ENCODE data around the gene LAIR2.

Gene LAIR2
- total RNA-seq = 0.56 to 1.7 reads per million in 2 donors

- DNase-seq = no peak
Measured at GRCh38 chr19:54502518-54503048, at the start of gene LAIR2. LAIR2 (plus strand) TSS chr19:54502831; CDS start chr19:54502919, 88 bp downstream.

GRCh38 chr19:54453921-54454780 is 48.5 kb upstream of the LAIR2 start:
- no peak for DNase-seq

- no peak for DNase-seq
Measured at GRCh38 chr19:54454781-54455675, 47.6 kb upstream of the LAIR2 start.

DNA sequence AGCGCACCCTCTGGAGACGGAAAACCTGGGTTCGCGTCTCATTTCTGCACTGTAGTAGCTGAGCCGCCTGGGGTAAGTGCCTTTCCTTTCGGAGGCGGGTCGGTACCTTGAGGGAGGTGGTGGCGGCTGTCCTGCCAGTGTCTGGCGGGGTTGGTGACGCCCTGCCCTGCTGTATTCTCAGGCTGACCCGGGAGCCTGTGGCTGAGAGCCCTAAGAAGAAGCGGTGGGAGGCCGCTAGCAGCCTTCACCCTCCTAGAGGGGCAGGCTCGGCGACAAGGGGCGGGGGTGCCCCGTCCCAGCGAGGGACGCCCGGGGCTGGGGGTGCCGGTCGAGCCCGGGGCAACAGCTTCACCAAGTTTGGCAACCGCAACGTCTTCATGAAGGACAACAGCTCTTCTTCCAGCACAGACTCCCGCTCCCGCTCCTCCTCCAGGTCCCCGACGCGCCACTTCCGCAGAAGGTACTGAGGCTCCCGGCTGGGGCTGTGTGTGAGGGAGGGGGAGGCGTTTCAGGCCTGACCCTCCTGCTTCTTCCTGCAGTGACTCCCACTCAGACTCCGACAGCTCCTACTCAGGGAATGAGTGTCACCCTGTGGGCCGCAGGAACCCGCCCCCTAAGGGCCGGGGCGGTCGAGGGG is 46.7 kb upstream of the LAIR2 start:
- no peak for DNase-seq

DNA sequence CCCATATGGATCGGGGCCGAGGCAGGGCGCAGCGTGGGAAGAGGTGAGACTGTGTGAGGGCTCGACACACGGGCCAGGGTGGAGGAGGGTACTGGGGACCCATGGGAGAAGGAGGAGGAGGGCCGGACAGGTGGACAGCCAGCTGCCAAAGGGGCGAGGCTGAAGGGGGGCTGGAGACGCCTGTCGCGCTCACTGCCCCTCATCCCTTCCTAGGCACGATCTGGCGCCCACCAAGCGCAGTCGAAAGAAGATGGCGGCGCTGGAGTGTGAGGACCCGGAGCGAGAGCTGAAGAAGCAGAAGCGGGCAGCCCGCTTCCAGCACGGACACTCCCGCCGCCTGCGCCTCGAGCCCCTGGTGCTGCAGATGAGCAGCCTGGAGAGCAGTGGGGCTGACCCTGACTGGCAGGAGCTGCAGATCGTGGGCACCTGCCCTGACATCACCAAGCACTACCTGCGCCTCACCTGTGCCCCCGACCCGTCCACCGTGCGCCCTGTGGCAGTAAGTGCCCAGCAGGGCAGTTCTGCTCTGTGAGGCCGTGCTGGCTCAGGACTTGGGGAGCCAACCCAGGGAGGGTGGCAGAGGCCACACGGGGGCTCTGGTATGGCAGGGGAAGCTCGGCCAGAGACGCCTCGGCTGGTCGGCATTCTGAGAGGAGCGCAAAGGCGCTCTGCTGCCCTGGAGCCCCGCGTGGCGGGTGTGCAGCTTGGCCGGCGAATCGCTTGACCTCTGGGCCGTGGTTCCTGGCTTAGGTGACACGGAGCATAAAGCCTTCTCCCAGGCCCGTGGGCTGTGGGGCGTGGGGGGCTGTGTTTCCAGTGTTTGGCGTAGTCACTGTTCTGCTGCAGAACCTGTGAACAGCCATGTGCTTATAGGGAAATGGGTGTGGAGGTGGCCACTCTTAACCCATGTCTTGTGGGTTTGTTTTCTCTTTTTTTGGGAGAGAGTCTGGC is 45.9 kb upstream of the LAIR2 start:
- DNase-seq = no peak

- DNase-seq = no peak
Measured at GRCh38 chr19:54457773-54458647, 44.6 kb upstream of the LAIR2 start.

DNA sequence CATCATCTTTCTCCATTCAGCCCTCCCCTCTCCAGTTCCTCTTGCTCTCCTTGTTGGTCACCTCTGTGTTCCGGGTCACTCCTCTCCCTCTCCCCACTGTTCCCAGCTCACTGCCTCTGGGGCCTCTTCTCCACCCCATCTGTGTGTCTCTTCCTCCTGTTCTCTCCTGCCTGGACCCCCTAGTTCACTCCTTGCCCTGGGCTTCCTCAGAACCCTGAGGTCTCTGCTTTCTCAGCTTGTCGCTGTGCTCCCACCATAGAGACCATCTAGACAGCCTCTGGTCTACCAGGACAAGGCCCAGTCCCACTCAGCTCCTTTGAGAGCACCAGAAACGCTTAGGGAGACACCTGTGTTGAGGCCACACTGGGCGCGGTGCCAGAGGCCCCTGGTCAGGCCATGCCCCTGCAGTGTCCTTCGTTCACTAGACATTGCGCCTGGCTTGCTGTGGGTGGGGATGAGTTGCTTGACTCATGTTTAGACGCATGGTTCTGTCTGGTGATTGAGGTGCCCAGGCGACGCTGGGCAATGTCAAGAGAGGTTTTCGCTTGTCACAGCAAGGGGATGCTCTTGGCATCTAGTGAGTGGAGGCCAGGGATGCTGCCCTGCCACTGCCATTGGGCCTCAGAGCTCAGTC is 43.9 kb upstream of the LAIR2 start:
- no peak for DNase-seq

- no peak for DNase-seq
Measured at GRCh38 chr19:54459282-54460229, 43.1 kb upstream of the LAIR2 start.

GRCh38 chr19:54460230-54461005 is 42.2 kb upstream of the LAIR2 start:
- no peak for DNase-seq

- no peak for DNase-seq
Measured at GRCh38 chr19:54461210-54461609, 41.4 kb upstream of the LAIR2 start.

DNA sequence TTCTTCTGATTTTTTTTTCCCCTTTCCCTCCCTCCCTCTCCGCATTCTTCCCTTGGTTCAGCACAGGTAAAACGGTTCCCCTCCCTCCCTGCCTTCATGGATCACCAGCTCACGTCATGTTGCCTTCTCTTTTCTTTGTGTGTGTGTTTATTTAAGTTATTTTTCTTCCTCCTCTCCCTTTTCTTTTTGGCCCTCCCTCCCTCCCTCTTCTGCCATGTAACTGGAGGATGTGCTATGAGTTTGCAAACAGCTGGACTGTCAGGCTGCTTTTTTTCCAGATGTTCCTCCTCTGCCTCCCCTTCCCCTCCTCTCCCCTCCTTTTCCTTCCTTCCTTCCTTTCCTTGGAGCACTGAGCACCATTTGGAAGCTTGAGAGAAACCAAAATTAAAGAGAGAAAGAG is 41.0 kb upstream of the LAIR2 start:
- no peak for DNase-seq

DNA sequence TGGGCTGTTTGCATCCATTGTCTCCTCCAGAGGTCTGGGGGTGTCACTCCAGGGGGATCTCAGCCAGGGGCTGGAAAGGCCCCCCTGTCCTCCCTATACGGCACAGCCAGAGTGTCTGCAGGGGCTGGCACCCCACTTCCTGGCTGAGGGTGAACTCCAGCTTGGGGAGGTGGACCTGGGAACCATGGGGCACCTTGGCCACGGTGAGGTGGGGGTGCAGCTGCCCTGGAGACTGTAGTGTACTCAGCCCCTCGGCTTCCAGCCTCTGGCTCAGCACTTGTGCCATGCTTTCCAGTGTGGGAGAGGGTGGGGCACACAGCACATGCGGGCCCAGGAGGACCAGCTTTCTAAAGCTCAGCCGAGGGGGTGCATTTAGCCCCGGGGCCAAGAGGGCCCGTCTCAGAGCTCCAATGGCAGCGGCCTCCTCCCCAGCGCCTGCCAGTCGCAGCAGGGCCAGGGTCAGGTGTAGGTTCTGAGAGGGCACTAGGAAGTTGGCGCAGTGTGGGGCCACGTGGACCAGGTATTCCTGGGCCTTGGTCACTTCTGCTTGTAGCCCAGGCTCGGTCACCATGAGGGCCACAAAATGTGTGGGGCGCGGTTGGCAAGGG is 40.5 kb upstream of the LAIR2 start:
- DNase-seq = no peak

DNA sequence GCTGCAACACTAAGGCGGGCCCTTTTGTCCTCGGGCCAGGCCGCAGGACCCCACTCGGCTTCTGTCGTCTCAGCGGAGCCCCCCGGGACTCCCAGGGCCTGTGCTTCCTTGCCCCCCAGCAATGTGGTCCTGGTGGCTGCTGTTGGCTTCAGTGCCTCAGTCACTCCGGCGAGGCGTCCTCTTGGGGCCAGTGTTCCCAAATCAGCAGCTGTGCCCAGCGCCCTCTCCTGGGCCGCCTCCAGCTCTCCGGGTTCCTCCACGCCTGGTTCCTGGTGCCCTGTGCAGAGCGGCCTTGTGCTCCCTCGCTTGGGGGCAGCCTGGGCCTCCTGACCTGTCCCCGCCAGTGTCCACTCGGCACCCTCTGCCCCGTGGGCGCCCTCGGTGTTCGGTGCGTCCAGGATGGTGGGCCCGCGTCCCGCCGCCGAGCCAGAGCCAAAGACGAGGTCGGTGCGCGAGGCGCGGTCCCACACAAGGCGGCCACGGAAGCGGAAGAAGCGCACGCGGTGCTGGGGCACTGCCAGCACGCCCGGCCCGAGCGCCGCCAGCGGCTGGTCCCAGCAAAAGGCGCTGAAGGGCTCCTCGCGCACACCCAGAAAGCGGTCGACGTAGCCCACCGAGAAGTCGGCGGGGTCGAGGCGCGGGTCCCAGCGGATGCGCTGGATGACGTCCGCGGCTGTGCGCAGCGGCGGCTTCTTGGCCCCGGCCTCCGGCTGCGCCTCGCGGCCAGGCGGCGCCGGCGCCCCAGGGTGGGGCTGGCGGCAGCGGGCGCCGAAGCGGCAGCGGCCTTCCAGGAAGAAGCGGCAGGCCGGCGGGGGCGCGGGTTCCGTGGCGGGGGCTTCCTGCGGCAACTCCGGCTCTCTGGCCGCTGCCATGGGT is 39.7 kb upstream of the LAIR2 start:
- DNase-seq = peak; percentile 59

GRCh38 chr19:54463531-54464043 is 39.0 kb upstream of the LAIR2 start, which contains the start of gene LENG9:
LENG9 (minus strand) TSS chr19:54463778; CDS start chr19:54463526, 252 bp downstream.
- peak; percentile 90 for DNase-seq

DNA sequence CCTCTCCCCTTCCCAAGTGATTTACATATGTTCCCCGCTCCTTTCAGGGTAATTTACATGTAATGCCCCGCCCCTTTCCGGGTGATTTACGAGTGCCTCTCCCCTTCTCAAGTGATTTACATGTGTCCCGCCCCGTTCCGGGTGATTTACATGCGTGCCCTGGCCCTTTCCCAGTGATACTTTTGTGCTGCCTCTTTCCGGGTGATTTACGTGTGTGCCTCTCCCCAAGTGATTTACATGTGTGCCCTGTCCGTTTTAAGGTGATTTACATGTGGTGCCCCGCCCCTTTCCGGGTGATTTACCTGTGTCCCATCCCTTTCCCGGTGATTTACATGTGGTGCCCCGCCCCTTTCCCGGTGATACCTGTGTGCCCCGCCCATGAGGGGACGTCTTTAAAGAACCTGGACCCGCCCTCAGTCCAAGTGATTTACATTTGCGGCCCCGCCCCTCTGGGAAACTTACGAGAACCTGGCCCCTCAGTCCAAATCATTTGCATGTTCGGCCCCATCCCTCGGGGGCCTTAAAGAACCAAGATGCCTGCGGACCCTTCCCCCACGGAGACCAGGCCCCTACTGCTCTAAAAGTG is 38.5 kb upstream of the LAIR2 start:
- peak; percentile 72 for DNase-seq
